IMR-90 (cell line): ENCODE data around the gene LTBP2.

Source experiments
- BHLHE40 ChIP-seq: fragments of 150-350 bp; IDR thresholded peaks from 2 replicates; pipeline ENCODE4 v1.6.1; 2016; ENCODE audit warnings: mild to moderate bottlenecking, low read depth, low read length
- CEBPB ChIP-seq: IDR thresholded peaks from 2 replicates; pipeline ENCODE4 v1.6.1; 2012; ENCODE audit warnings: low read depth, low read length, improper control_type of control experiment
- FOS ChIP-seq: fragments of 150-350 bp; IDR thresholded peaks from 2 replicates; pipeline ENCODE4 v1.6.1; 2016; ENCODE audit warnings: low read depth, low read length
- MAFK ChIP-seq: IDR thresholded peaks from 2 replicates; pipeline ENCODE4 v1.6.1; 2012; ENCODE audit warnings: low read depth, low read length, improper control_type of control experiment
- MXI1 ChIP-seq: IDR thresholded peaks from 2 replicates; pipeline ENCODE4 v1.6.1; 2012; ENCODE audit warnings: low read depth, mild to moderate bottlenecking, low read length, moderate library complexity, borderline replicate concordance
- NFE2L2 ChIP-seq: fragments of 150-350 bp; IDR thresholded peaks from 2 replicates; pipeline ENCODE4 v1.6.1; 2016; ENCODE audit warnings: low read depth, mild to moderate bottlenecking, low read length
- POLR2A ChIP-seq: IDR thresholded peaks from 2 replicates; pipeline ENCODE4 v1.6.1; 2012; ENCODE audit warnings: mild to moderate bottlenecking, low read depth, low read length
- RAD21 ChIP-seq: IDR thresholded peaks from 2 replicates; pipeline ENCODE4 v1.6.1; 2012; ENCODE audit warnings: low read length, improper control_type of control experiment
- TF ChIP-seq, protein P1 (sequence below): conservative IDR thresholded peaks from 2 replicates; pipeline ENCODE4 v1.5.1; 2012; ENCODE audit warnings: mild to moderate bottlenecking, low read depth, low read length, improper control_type of control experiment
- TF ChIP-seq, protein P2 (sequence below): fragments of 150-350 bp; IDR thresholded peaks from 2 replicates; pipeline ENCODE4 v1.6.1; 2017; ENCODE audit warnings: mild to moderate bottlenecking, antibody characterized with exemption, low read length, low read depth
- TF ChIP-seq, protein P3 (sequence below): fragments of 150-350 bp; IDR thresholded peaks from 2 replicates; pipeline ENCODE4 v1.6.1; 2016; ENCODE audit warnings: low read depth, mild to moderate bottlenecking, low read length, moderate library complexity, borderline replicate concordance

DNA sequence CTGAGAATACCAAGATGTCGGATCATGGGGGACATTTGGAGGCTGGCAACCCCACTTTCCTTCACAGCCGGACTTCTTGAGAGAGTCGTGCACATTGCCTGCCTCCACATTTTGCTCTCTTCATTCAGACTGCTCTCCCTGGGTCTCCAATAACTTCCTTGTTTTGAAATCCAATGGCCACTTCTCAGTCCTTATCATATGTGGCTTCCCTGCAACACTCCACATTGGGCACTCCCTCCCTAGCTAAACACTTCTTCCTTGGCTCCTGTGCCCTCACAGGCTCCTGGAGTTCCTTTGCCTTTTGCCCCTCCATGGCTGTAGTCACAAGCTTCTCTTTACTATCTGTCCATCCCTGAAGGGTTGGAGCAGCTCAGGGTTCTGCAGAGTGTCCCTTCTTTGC lies 149.0 kb downstream of the LTBP2 start:
- TF ChIP-seq, protein P1, sequence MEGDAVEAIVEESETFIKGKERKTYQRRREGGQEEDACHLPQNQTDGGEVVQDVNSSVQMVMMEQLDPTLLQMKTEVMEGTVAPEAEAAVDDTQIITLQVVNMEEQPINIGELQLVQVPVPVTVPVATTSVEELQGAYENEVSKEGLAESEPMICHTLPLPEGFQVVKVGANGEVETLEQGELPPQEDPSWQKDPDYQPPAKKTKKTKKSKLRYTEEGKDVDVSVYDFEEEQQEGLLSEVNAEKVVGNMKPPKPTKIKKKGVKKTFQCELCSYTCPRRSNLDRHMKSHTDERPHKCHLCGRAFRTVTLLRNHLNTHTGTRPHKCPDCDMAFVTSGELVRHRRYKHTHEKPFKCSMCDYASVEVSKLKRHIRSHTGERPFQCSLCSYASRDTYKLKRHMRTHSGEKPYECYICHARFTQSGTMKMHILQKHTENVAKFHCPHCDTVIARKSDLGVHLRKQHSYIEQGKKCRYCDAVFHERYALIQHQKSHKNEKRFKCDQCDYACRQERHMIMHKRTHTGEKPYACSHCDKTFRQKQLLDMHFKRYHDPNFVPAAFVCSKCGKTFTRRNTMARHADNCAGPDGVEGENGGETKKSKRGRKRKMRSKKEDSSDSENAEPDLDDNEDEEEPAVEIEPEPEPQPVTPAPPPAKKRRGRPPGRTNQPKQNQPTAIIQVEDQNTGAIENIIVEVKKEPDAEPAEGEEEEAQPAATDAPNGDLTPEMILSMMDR: no peak
- no peak for TF ChIP-seq POLR2A
- TF ChIP-seq MXI1: no peak
- TF ChIP-seq, protein P2, sequence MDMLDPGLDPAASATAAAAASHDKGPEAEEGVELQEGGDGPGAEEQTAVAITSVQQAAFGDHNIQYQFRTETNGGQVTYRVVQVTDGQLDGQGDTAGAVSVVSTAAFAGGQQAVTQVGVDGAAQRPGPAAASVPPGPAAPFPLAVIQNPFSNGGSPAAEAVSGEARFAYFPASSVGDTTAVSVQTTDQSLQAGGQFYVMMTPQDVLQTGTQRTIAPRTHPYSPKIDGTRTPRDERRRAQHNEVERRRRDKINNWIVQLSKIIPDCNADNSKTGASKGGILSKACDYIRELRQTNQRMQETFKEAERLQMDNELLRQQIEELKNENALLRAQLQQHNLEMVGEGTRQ: no peak
- no peak for TF ChIP-seq MAFK
- no peak for TF ChIP-seq FOS
- TF ChIP-seq BHLHE40: no peak
- TF ChIP-seq NFE2L2: no peak
- TF ChIP-seq RAD21: no peak
- TF ChIP-seq CEBPB: no peak
- TF ChIP-seq, protein P3, sequence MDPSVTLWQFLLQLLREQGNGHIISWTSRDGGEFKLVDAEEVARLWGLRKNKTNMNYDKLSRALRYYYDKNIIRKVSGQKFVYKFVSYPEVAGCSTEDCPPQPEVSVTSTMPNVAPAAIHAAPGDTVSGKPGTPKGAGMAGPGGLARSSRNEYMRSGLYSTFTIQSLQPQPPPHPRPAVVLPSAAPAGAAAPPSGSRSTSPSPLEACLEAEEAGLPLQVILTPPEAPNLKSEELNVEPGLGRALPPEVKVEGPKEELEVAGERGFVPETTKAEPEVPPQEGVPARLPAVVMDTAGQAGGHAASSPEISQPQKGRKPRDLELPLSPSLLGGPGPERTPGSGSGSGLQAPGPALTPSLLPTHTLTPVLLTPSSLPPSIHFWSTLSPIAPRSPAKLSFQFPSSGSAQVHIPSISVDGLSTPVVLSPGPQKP: no peak
